IMR-90 (cell line): ENCODE results near the gene FARS2. TPM values are rescaled to one million over a fixed set of nuclear protein-coding genes. Genes with fewer than 3 reads are reported as not detected.

Experiments used
- ATAC-seq: fragments of 200-7000 bp; cut with Tn5 transposase; 2 replicates; pipeline ENCODE4 v1.9.1; 2020; ENCODE audit warnings: low read depth, mild to moderate bottlenecking, moderate library complexity
- BruUV-seq: library from RNA; stranded (reverse); fragments of 400-500 nt; replicated peaks from 2 replicates; lab custom pipeline; 2021; lab: Mats Ljungman, UMichigan
- CTCF ChIA-PET: fragments of 300-600 bp; formaldehyde crosslinking; extraction: SDS; loops from one replicate; lab custom pipeline; 2021; ENCODE audit warnings: antibody characterized with exemption; lab: Yijun Ruan, JAX
- POLR2A ChIA-PET: fragments of 300-600 bp; sonication (Branson Sonifier 250); formaldehyde crosslinking; loops from one replicate; lab custom pipeline; 2022; ENCODE audit warnings: antibody characterized with exemption; ENCODE audit not compliant: unreplicated experiment; lab: Charles Lee
- DNase-seq: peaks from one replicate; pipeline ENCODE4 v3.0.0; 2013
- H2AFZ ChIP-seq: replicated peaks from 2 replicates; pipeline ENCODE3; 2013; ENCODE audit warnings: low read length, mild to moderate bottlenecking; ENCODE audit not compliant: poor library complexity
- H2AK5ac ChIP-seq: 2 replicates; pipeline ENCODE4 v1.6.1; 2013; ENCODE audit warnings: low read depth, low read length, inconsistent platforms
- H2AK9ac ChIP-seq: replicated peaks from 2 replicates; pipeline ENCODE3; 2013; ENCODE audit warnings: mild to moderate bottlenecking, low read depth, low read length, moderate library complexity; ENCODE audit not compliant: poor library complexity
- H2BK120ac ChIP-seq: 2 replicates; pipeline ENCODE4 v1.6.1; 2013; ENCODE audit warnings: low read depth, low read length, inconsistent platforms
- H2BK15ac ChIP-seq: 3 replicates; pipeline ENCODE4 v1.6.1; 2013; ENCODE audit warnings: low read depth, low read length, inconsistent platforms
- H2BK20ac ChIP-seq: 2 replicates; pipeline ENCODE4 v1.6.1; 2013; ENCODE audit warnings: low read depth, mild to moderate bottlenecking, inconsistent platforms, low read length, moderate library complexity
- H2BK5ac ChIP-seq: 2 replicates; pipeline ENCODE4 v1.6.1; 2013; ENCODE audit warnings: mild to moderate bottlenecking, low read depth, low read length, inconsistent platforms; ENCODE audit not compliant: poor library complexity, severe bottlenecking
- H3K14ac ChIP-seq: replicated peaks from 2 replicates; pipeline ENCODE4 v1.6.1; 2013; ENCODE audit warnings: low read depth, low read length, inconsistent platforms
- H3K18ac ChIP-seq: 2 replicates; pipeline ENCODE4 v1.6.1; 2013; ENCODE audit warnings: low read depth, low read length, control low read depth
- H3K23ac ChIP-seq: 2 replicates; pipeline ENCODE4 v1.6.1; 2013; ENCODE audit warnings: low read depth, low read length, inconsistent platforms
- H3K27ac ChIP-seq: 2 replicates; pipeline ENCODE4 v1.5.1; 2013; ENCODE audit warnings: mild to moderate bottlenecking, control low read depth, low read length; ENCODE audit not compliant: insufficient read depth
- H3K27me3 ChIP-seq: 2 replicates; pipeline ENCODE4 v1.6.1; 2013; ENCODE audit warnings: low read length; ENCODE audit not compliant: control insufficient read depth, insufficient read depth
- H3K36me3 ChIP-seq: 2 replicates; pipeline ENCODE4 v1.6.1; 2013; ENCODE audit warnings: low read length, mixed read lengths; ENCODE audit not compliant: control insufficient read depth, insufficient read depth
- H3K4ac ChIP-seq: 2 replicates; pipeline ENCODE4 v1.6.1; 2013; ENCODE audit warnings: low read depth, low read length, inconsistent platforms
- H3K4me1 ChIP-seq: 2 replicates; pipeline ENCODE4 v1.6.1; 2013; ENCODE audit warnings: low read length, mixed read lengths; ENCODE audit not compliant: control insufficient read depth, insufficient read depth
- H3K4me2 ChIP-seq: 2 replicates; pipeline ENCODE4 v1.6.1; 2013; ENCODE audit warnings: low read depth, mild to moderate bottlenecking, control low read depth, low read length, moderate library complexity
- H3K4me3 ChIP-seq: 2 replicates; pipeline ENCODE4 v1.5.1; 2013; ENCODE audit warnings: low read depth, mild to moderate bottlenecking, control low read depth, low read length, moderate library complexity; ENCODE audit not compliant: insufficient read depth
- H3K56ac ChIP-seq: 2 replicates; pipeline ENCODE4 v1.6.1; 2013; ENCODE audit warnings: low read length, inconsistent platforms; ENCODE audit not compliant: insufficient read depth; ENCODE audit errors: extremely low read depth
- H3K79me1 ChIP-seq, 2 experiments: 2 replicates each; pipeline ENCODE4 v1.6.1; 2013; ENCODE audit warnings: low read length in 2 of 2, inconsistent platforms in 1 of 2, low read depth in 1 of 2
- H3K9ac ChIP-seq: 2 replicates; pipeline ENCODE4 v1.6.1; 2013; ENCODE audit warnings: low read depth, low read length, control low read depth
- H3K9me1 ChIP-seq: 2 replicates; pipeline ENCODE4 v1.6.1; 2013; ENCODE audit warnings: low read length, inconsistent platforms; ENCODE audit not compliant: insufficient read depth
- H3K9me3 ChIP-seq: 2 replicates; pipeline ENCODE4 v1.6.1; 2013; ENCODE audit warnings: low read length; ENCODE audit not compliant: control insufficient read depth, insufficient read depth
- H4K20me1 ChIP-seq: 2 replicates; pipeline ENCODE4 v1.6.1; 2013; ENCODE audit warnings: low read length, inconsistent platforms; ENCODE audit not compliant: insufficient read depth
- H4K5ac ChIP-seq: 2 replicates; pipeline ENCODE4 v1.6.1; 2013; ENCODE audit warnings: mild to moderate bottlenecking, low read depth, low read length, control low read depth
- H4K8ac ChIP-seq, 2 experiments: 2 replicates each; pipeline ENCODE4 v1.6.1; 2013; ENCODE audit warnings: low read depth in 2 of 2, low read length in 2 of 2, control low read depth in 1 of 2, inconsistent platforms in 1 of 2
- H4K91ac ChIP-seq: 2 replicates; pipeline ENCODE4 v1.6.1; 2013; ENCODE audit warnings: low read depth, low read length, inconsistent platforms; ENCODE audit not compliant: insufficient read depth
- CEBPB ChIP-seq: IDR thresholded peaks from 2 replicates; pipeline ENCODE4 v1.6.1; 2012; ENCODE audit warnings: low read depth, low read length, improper control_type of control experiment
- ELK1 ChIP-seq: fragments of 150-350 bp; IDR thresholded peaks from 2 replicates; pipeline ENCODE4 v1.6.1; 2016; ENCODE audit warnings: low read depth, mild to moderate bottlenecking, low read length, moderate library complexity, borderline replicate concordance
- FOS ChIP-seq: fragments of 150-350 bp; IDR thresholded peaks from 2 replicates; pipeline ENCODE4 v1.6.1; 2016; ENCODE audit warnings: low read depth, low read length
- MAZ ChIP-seq: IDR thresholded peaks from 2 replicates; pipeline ENCODE4 v1.6.1; 2012; ENCODE audit warnings: low read depth, mild to moderate bottlenecking, low read length, improper control_type of control experiment, moderate library complexity, borderline replicate concordance
- POLR2A ChIP-seq: IDR thresholded peaks from 2 replicates; pipeline ENCODE4 v1.6.1; 2012; ENCODE audit warnings: mild to moderate bottlenecking, low read depth, low read length
- RAD21 ChIP-seq: IDR thresholded peaks from 2 replicates; pipeline ENCODE4 v1.6.1; 2012; ENCODE audit warnings: low read length, improper control_type of control experiment
- SMC3 ChIP-seq: fragments of 150-350 bp; IDR thresholded peaks from 2 replicates; pipeline ENCODE4 v1.6.1; 2016; ENCODE audit warnings: low read depth, mild to moderate bottlenecking, antibody characterized with exemption, low read length, moderate library complexity
- WGBS, 2 experiments: methylation state at CpG; one replicate each; pipeline versions ENCODE4 v1.1.5 to v1.1.7; 2013; ENCODE audit warnings: missing lambda C conversion rate in 2 of 2; ENCODE audit not compliant: insufficient read length in 1 of 2; ENCODE audit errors: extremely low coverage in 2 of 2; 5-methylcytosine and 5-hydroxymethylcytosine counted together
- dilution Hi-C: fragments of 300-500 bp; cut with HindIII; formaldehyde crosslinking; loops from one replicate; pipeline ENCODE4 v1.14.3; 2018; ENCODE audit warnings: low sequenced_read_pairs; ENCODE audit not compliant: unreplicated experiment
- in situ Hi-C: fragments of 300-500 bp; cut with MboI; formaldehyde crosslinking; loops from 3 replicates; pipeline ENCODE4 v1.14.3; 2019; ENCODE audit warnings: low sequenced_read_pairs, inconsistent platforms, mixed read lengths
- intact Hi-C: fragments of 100-400 bp; cut with micrococcal nuclease; formaldehyde crosslinking; loops from 2 replicates; pipeline ENCODE4 v1.10.0; 2022
- polyA plus RNA-seq, 3 experiments: library from polyadenylated mRNA; depleted of rRNA; stranded (reverse); fragments of >200 nt; gene quantifications; 2 replicates each; pipeline ENCODE4 v1.2.3, GENCODE V29; 2012; ENCODE audit warnings: low replicate concordance in 1 of 3
- total RNA-seq: library from RNA; depleted of rRNA; stranded (reverse); fragments of >200 nt; gene quantifications from 2 replicates; pipeline ENCODE4 v1.2.3, GENCODE V29; 2012
- TF ChIP-seq, protein P1 (sequence below): conservative IDR thresholded peaks from 2 replicates; pipeline ENCODE4 v1.5.1; 2012; ENCODE audit warnings: mild to moderate bottlenecking, low read depth, low read length, improper control_type of control experiment

Gene FARS2
- total and polyA plus RNA-seq, 2 of the 4 experiments (the other 2 are of a cell fraction): 12.1 to 28.9 TPM

DNA sequence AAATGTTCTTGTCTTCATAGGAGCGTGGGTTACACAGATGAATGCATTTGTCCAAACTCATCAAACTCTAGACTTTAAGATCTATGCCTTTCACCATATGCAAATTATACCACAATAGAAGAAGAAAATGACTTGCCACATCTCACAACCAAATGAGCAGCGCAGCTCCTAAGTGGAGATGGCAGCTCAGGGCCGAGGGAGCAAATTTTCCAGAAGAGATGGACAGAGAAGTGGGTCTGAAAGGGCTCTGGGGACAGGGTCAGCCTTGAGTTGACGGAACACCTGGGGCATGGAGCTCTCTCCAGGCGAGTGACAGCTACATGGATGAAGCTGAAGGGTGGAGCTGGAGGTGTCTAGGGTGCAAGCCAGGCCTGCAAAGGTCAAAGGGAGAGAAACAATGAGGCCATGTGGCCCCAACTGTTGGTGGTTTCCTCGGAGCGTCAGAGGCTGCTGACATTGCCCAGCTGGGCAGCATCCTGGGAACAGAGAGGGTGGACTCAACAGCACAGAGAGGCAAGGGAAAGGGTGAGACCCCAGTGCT, 517.1 kb downstream of the FARS2 start:
- H3K4me2 ChIP-seq: no peak overlapping the region
- H3K27me3 ChIP-seq: no peaks in the 10 kb centered on the region
- no peak overlapping the region for H3K18ac ChIP-seq
- no peaks in the 10 kb centered on the region for H3K4me1 ChIP-seq
- no peak overlapping the region for H2BK20ac ChIP-seq
- no peaks in the 10 kb centered on the region for H4K20me1 ChIP-seq
- no peak overlapping the region for H3K4ac ChIP-seq
- no TSS peak for BruUV-seq
- WGBS, 2 experiments: 65% methylated on average over 5 of the region's 7 CpGs; no CpG with 5 or more reads in 1 of the 2 experiments
- no peak overlapping the region for H4K5ac ChIP-seq
- no peak overlapping the region for H2BK120ac ChIP-seq
- ChIA-PET CTCF (no interaction called here), POLR2A (no interaction called here)
- in situ Hi-C loops (no loop called here), intact Hi-C loops (no loop called here), dilution Hi-C loops (no loop called here)
- H3K56ac ChIP-seq: no peak overlapping the region
- H2AK9ac ChIP-seq: no peak overlapping the region
- no peak overlapping the region for H2BK5ac ChIP-seq
- no peak overlapping the region for H3K23ac ChIP-seq
- no peak overlapping the region for H3K14ac ChIP-seq
- no peak overlapping the region for H2AFZ ChIP-seq
- no peak for TF ChIP-seq MAZ
- TF ChIP-seq SMC3: no peak
- TF ChIP-seq CEBPB: no peak
- no peak for TF ChIP-seq ELK1
- no peak for TF ChIP-seq POLR2A
- no peak for TF ChIP-seq RAD21
- no peak for TF ChIP-seq FOS
- TF ChIP-seq, protein P1, sequence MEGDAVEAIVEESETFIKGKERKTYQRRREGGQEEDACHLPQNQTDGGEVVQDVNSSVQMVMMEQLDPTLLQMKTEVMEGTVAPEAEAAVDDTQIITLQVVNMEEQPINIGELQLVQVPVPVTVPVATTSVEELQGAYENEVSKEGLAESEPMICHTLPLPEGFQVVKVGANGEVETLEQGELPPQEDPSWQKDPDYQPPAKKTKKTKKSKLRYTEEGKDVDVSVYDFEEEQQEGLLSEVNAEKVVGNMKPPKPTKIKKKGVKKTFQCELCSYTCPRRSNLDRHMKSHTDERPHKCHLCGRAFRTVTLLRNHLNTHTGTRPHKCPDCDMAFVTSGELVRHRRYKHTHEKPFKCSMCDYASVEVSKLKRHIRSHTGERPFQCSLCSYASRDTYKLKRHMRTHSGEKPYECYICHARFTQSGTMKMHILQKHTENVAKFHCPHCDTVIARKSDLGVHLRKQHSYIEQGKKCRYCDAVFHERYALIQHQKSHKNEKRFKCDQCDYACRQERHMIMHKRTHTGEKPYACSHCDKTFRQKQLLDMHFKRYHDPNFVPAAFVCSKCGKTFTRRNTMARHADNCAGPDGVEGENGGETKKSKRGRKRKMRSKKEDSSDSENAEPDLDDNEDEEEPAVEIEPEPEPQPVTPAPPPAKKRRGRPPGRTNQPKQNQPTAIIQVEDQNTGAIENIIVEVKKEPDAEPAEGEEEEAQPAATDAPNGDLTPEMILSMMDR: no peak
- H3K27ac ChIP-seq: no peak overlapping the region
- H3K4me3 ChIP-seq: no peak overlapping the region
- H4K8ac ChIP-seq: no peak overlapping the region
- no peak overlapping the region for H2AK5ac ChIP-seq
- no peaks in the 10 kb centered on the region for H3K9me3 ChIP-seq
- no peak overlapping the region for H3K9ac ChIP-seq
- H3K36me3 ChIP-seq: no peaks in the 10 kb centered on the region
- H3K9me1 ChIP-seq: no peaks in the 10 kb centered on the region
- no peak overlapping the region for H2BK15ac ChIP-seq
- no peaks in the 10 kb centered on the region for H3K79me1 ChIP-seq
- no peak for DNase-seq
- no peak for ATAC-seq
- no peak overlapping the region for H4K91ac ChIP-seq
